ENCODE measurements around the gene MREG. TPM values are rescaled to one million over a fixed set of nuclear protein-coding genes. Genes with fewer than 3 reads are reported as not detected.
A peak's percentile ranks its signal among the peaks of the same experiment; 100 is the strongest.

The MREG gene
- total and polyA plus RNA-seq, 9 of the 15 experiments (the other 6 are each of a cell fraction or from before 2014, with no cell fraction given), result 0.77 to 3.8 (median 2.3) TPM

- POLR2A ChIA-PET, result interaction anchor here (0.7 kb wide), 1 partner anchor 30 kb away, joined by 4 read pairs; no protein-coding TSS in a partner anchor
- FAIRE-seq (no peak), DNase-seq (ENCODE audit: extremely low read depth in 1 of 4, low spot score in 3 of 4) (no peak), ATAC-seq (no peak)
- H3K9ac ChIP-seq (ENCODE audit: insufficient read depth in 1 of 2, low read depth in 2 of 2, low read length in 2 of 2), result no peak overlapping the region; a peak in 1 of 4 replicates
- peak overlapping the region; percentile 62; the same call in 1 of the 2 replicates for H2AFZ ChIP-seq (ENCODE audit: low read depth, low read length)
- no peaks in the 10 kb centered on the region for H3K27me3 ChIP-seq (ENCODE audit: control insufficient read depth in 2 of 2, insufficient read depth in 2 of 2, low read length in 2 of 2)
- peak; percentile 65 for TF ChIP-seq ZNF512 (tag; IDR thresholded peaks at IDR 0.05)
- no peak for TF ChIP-seq IFI16 (CRISPR knock-in tag; IDR thresholded peaks at IDR 0.05)
- TF ChIP-seq BCLAF1 (IDR thresholded peaks at IDR 0.05; ENCODE audit: borderline replicate concordance in 1 of 2, control insufficient read depth in 1 of 2, low read depth in 2 of 2, low read length in 1 of 2), result 0 out of 4 replicates have a peak, but pooled peaks of 1 of the 2 experiments have one; percentile 13
- CTCF ChIA-PET (ENCODE audit: low intra/inter-chr PET ratio), result no interaction called here
- no peak overlapping the region for H3K4me3 ChIP-seq
- H3K4me2 ChIP-seq (ENCODE audit: insufficient read depth, low read length), result peak overlapping the region; percentile 25; the same call in 1 of the 2 replicates
- WGBS (ENCODE audit: insufficient coverage, low coverage, missing lambda C conversion rate), result 52% methylated on average over 2 of the region's 2 CpGs
- no peaks in the 10 kb centered on the region for H3K9me1 ChIP-seq (ENCODE audit: control insufficient read depth, insufficient read depth, low read length)
- H3K36me3 ChIP-seq (ENCODE audit: control insufficient read depth, insufficient read depth, low read length), result no peaks in the 10 kb centered on the region
- no peaks in the 10 kb centered on the region for H4K20me1 ChIP-seq (replicated peaks; ENCODE audit: control insufficient read depth, insufficient read depth, low read length)
- no peak overlapping the region; the same call in 2 of the 3 replicates for H3K27ac ChIP-seq (ENCODE audit: extremely low read depth, low read depth, low read length)
- intact Hi-C loops (cut with micrococcal nuclease), result no loop called here
- no peaks in the 10 kb centered on the region; the same call in 1 of the 3 replicates for H3K79me2 ChIP-seq (ENCODE audit: control insufficient read depth, insufficient read depth, low read length)
- in situ Hi-C loops (cut with MboI), result no loop called here
- BruUV-seq (replicated peaks), result no TSS peak
- no peaks in the 10 kb centered on the region for H3K9me3 ChIP-seq (replicated peaks; ENCODE audit: control insufficient read depth, insufficient read depth, low read depth, low read length)
- H3K4me1 ChIP-seq (replicated peaks in 1 of 2; ENCODE audit: control insufficient read depth in 2 of 2, insufficient read depth in 2 of 2, low read length in 2 of 2), result peaks cover 33 to 43% of the 10 kb centered on the region in 2 experiments
Observed at GRCh38 chr2:216002693-216003092, 10.7 kb downstream of the MREG start.

All from K562 (cell line).